ENCODE results near the gene OR9A4. TPM values are rescaled to one million over a fixed set of nuclear protein-coding genes. Genes with fewer than 3 reads are reported as not detected.

Gene OR9A4
- total and polyA plus RNA-seq, 2 experiments from 2014 or later = not detected

DNA sequence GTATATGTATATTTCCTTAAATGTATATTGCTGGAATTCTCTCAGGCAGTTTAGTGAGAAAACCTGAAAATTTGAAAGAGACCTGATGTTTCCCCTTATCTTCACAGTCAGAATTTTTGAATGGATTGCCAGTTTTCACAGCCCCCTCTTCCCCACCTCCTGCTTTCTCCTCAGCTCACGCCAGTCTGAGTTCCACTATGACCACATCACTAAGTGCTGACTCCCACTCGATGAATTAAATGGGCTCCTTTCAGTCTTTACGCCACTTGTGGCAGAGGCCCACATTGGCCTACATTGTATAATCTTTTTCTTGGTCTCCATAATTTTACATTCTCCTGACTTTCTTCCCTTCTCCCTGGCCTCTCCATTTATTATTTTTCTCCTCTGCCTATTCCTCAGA, 33.7 kb downstream of the OR9A4 start (continued):
- TF ChIP-seq, protein P1, sequence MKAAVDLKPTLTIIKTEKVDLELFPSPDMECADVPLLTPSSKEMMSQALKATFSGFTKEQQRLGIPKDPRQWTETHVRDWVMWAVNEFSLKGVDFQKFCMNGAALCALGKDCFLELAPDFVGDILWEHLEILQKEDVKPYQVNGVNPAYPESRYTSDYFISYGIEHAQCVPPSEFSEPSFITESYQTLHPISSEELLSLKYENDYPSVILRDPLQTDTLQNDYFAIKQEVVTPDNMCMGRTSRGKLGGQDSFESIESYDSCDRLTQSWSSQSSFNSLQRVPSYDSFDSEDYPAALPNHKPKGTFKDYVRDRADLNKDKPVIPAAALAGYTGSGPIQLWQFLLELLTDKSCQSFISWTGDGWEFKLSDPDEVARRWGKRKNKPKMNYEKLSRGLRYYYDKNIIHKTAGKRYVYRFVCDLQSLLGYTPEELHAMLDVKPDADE (IDR thresholded peaks at IDR 0.05) = no peak
- TF ChIP-seq ZNF114 (CRISPR knock-in tag; IDR thresholded peaks at IDR 0.05) (no peak), ZNF331 (CRISPR knock-in tag; IDR thresholded peaks at IDR 0.05; ENCODE audit: low read depth) (no peak), CREB1 (CRISPR knock-in tag; IDR thresholded peaks at IDR 0.05; ENCODE audit: low read depth) (no peak), NANOG (IDR thresholded peaks at IDR 0.05; ENCODE audit: borderline replicate concordance) (no peak), POLR2AphosphoS5 (IDR thresholded peaks at IDR 0.05; ENCODE audit: low read depth) (no peak), EZH2 (IDR thresholded peaks at IDR 0.05; ENCODE audit: low read depth, unreplicated experiment) (no peak), EZH2phosphoT487 (IDR thresholded peaks at IDR 0.05; ENCODE audit: unreplicated experiment) (no peak)
- TF ChIP-seq, protein P2, sequence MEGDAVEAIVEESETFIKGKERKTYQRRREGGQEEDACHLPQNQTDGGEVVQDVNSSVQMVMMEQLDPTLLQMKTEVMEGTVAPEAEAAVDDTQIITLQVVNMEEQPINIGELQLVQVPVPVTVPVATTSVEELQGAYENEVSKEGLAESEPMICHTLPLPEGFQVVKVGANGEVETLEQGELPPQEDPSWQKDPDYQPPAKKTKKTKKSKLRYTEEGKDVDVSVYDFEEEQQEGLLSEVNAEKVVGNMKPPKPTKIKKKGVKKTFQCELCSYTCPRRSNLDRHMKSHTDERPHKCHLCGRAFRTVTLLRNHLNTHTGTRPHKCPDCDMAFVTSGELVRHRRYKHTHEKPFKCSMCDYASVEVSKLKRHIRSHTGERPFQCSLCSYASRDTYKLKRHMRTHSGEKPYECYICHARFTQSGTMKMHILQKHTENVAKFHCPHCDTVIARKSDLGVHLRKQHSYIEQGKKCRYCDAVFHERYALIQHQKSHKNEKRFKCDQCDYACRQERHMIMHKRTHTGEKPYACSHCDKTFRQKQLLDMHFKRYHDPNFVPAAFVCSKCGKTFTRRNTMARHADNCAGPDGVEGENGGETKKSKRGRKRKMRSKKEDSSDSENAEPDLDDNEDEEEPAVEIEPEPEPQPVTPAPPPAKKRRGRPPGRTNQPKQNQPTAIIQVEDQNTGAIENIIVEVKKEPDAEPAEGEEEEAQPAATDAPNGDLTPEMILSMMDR (conservative IDR thresholded peaks at IDR 0.05; ENCODE audit: low read depth in 2 of 2) = no peak

DNA sequence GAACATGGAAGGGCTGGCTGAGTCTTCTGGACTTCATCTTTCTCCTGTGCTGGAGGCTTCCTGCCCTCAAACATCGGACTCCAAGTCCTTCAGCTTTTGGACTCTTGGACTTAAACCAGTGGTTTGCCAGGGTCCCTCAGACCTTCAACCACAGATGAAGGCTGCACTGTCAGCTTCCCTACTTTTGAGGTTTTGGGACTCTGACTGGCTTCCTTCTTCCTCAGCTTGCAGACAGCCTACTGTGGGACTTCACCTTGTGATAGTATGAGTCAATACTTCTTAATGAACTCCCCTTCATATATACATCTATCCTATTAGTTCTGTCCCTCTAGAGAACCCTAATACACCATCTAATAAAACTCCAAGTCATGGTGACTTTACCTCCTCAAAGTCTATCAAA, 34.6 kb downstream of the OR9A4 start:
- Mint-ChIP-seq H3K4me3 (no peak overlapping the region), H3K27me3 (ENCODE audit: insufficient read depth, low read depth, poor library complexity) (no peaks in the 10 kb centered on the region)
- peaks cover 10% of the 10 kb centered on the region for H3K9me2 ChIP-seq (ENCODE audit: insufficient read depth)

DNA sequence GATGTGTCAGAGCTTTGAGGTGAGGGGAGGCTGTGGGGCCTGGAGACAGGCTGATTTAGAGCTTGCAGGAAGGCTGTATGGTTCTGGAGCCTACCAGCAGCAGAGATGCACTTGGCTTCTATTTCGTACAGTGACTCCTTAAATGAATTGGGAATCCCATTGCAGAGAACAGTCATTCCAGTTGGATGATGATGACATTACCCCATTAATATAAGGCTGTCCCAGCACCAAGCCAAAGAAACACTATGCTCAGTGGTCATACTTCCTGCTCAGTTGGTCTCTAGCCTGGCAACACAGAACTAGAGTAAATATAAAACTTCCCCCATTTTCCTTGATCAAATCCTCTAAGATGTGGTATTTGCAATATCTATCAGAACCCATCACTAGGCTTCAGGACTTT, 36.3 kb downstream of the OR9A4 start:
- Histone ChIP-seq H3K4me1 (ENCODE audit: insufficient read depth) (0 out of 2 replicates have a peak, but pooled peaks cover 13% of the 10 kb centered on the region), H4K20me1 (replicated peaks; ENCODE audit: insufficient read depth) (no peaks in the 10 kb centered on the region), H3K27ac (ENCODE audit: low read depth) (no peak overlapping the region), H3K36me3 (ENCODE audit: insufficient read depth) (no peaks in the 10 kb centered on the region), H3K27me3 (ENCODE audit: insufficient read depth) (no peaks in the 10 kb centered on the region), H2AFZ (no peak overlapping the region), H3K79me2 (replicated peaks; ENCODE audit: insufficient read depth) (no peaks in the 10 kb centered on the region), H3F3A (replicated peaks; ENCODE audit: low read depth) (no peaks in the 10 kb centered on the region), H3K4me3 (no peak overlapping the region), H3K9me2 (ENCODE audit: insufficient read depth) (peaks cover 4% of the 10 kb centered on the region; the same call in 1 of the 2 replicates), H3K4me2 (no peak overlapping the region)
- no peak for DNase-seq (ENCODE audit: low spot score)
- Mint-ChIP-seq H3K4me3 (no peak overlapping the region), H3K27me3 (ENCODE audit: insufficient read depth, low read depth, poor library complexity) (no peaks in the 10 kb centered on the region), H3K9me3 (no peaks in the 10 kb centered on the region; the same call in 2 of the 3 replicates), H3K27ac (no peak overlapping the region), H3K36me3 (ENCODE audit: low read depth) (no peaks in the 10 kb centered on the region), H3K4me1 (peaks cover 9% of the 10 kb centered on the region)
- no peak for ATAC-seq
- no peak for TF ChIP-seq ZNF114 (CRISPR knock-in tag; IDR thresholded peaks at IDR 0.05)
- no peak for TF ChIP-seq POLR2AphosphoS5 (IDR thresholded peaks at IDR 0.05; ENCODE audit: low read depth)
- no peak for TF ChIP-seq EZH2phosphoT487 (IDR thresholded peaks at IDR 0.05; ENCODE audit: unreplicated experiment)
- TF ChIP-seq, protein P3, sequence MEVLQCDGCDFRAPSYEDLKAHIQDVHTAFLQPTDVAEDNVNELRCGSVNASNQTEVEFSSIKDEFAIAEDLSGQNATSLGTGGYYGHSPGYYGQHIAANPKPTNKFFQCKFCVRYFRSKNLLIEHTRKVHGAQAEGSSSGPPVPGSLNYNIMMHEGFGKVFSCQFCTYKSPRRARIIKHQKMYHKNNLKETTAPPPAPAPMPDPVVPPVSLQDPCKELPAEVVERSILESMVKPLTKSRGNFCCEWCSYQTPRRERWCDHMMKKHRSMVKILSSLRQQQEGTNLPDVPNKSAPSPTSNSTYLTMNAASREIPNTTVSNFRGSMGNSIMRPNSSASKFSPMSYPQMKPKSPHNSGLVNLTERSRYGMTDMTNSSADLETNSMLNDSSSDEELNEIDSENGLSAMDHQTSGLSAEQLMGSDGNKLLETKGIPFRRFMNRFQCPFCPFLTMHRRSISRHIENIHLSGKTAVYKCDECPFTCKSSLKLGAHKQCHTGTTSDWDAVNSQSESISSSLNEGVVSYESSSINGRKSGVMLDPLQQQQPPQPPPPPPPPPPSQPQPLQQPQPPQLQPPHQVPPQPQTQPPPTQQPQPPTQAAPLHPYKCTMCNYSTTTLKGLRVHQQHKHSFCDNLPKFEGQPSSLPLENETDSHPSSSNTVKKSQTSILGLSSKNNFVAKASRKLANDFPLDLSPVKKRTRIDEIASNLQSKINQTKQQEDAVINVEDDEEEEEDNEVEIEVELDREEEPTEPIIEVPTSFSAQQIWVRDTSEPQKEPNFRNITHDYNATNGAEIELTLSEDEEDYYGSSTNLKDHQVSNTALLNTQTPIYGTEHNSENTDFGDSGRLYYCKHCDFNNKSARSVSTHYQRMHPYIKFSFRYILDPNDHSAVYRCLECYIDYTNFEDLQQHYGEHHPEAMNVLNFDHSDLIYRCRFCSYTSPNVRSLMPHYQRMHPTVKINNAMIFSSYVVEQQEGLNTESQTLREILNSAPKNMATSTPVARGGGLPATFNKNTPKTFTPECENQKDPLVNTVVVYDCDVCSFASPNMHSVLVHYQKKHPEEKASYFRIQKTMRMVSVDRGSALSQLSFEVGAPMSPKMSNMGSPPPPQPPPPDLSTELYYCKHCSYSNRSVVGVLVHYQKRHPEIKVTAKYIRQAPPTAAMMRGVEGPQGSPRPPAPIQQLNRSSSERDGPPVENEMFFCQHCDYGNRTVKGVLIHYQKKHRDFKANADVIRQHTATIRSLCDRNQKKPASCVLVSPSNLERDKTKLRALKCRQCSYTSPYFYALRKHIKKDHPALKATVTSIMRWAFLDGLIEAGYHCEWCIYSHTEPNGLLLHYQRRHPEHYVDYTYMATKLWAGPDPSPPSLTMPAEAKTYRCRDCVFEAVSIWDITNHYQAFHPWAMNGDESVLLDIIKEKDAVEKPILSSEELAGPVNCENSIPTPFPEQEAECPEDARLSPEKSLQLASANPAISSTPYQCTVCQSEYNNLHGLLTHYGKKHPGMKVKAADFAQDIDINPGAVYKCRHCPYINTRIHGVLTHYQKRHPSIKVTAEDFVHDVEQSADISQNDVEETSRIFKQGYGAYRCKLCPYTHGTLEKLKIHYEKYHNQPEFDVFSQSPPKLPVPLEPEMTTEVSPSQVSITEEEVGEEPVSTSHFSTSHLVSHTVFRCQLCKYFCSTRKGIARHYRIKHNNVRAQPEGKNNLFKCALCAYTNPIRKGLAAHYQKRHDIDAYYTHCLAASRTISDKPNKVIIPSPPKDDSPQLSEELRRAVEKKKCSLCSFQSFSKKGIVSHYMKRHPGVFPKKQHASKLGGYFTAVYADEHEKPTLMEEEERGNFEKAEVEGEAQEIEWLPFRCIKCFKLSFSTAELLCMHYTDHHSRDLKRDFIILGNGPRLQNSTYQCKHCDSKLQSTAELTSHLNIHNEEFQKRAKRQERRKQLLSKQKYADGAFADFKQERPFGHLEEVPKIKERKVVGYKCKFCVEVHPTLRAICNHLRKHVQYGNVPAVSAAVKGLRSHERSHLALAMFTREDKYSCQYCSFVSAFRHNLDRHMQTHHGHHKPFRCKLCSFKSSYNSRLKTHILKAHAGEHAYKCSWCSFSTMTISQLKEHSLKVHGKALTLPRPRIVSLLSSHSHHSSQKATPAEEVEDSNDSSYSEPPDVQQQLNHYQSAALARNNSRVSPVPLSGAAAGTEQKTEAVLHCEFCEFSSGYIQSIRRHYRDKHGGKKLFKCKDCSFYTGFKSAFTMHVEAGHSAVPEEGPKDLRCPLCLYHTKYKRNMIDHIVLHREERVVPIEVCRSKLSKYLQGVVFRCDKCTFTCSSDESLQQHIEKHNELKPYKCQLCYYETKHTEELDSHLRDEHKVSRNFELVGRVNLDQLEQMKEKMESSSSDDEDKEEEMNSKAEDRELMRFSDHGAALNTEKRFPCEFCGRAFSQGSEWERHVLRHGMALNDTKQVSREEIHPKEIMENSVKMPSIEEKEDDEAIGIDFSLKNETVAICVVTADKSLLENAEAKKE (CRISPR knock-in tag; IDR thresholded peaks at IDR 0.05) = no peak
- no peak for TF ChIP-seq JUNB (IDR thresholded peaks at IDR 0.05; ENCODE audit: unreplicated experiment)

More for the DNA sequence above, 34.6 kb downstream of the OR9A4 start:
- Mint-ChIP-seq H3K27ac (no peak overlapping the region), H3K9me3 (no peaks in the 10 kb centered on the region; the same call in 2 of the 3 replicates), H3K4me1 (peaks cover 9% of the 10 kb centered on the region), H3K36me3 (ENCODE audit: low read depth) (no peaks in the 10 kb centered on the region)
- TF ChIP-seq NANOG (IDR thresholded peaks at IDR 0.05; ENCODE audit: borderline replicate concordance) (no peak), ZNF331 (CRISPR knock-in tag; IDR thresholded peaks at IDR 0.05; ENCODE audit: low read depth) (no peak), JUNB (IDR thresholded peaks at IDR 0.05; ENCODE audit: unreplicated experiment) (no peak)
- H4K20me1 ChIP-seq (replicated peaks; ENCODE audit: insufficient read depth) = no peaks in the 10 kb centered on the region
- no peaks in the 10 kb centered on the region for H3K36me3 ChIP-seq (ENCODE audit: insufficient read depth)
- DNase-seq (ENCODE audit: low spot score) = no peak
- 0 out of 2 replicates have a peak, but pooled peaks cover 13% of the 10 kb centered on the region for H3K4me1 ChIP-seq (ENCODE audit: insufficient read depth)
- H3K4me2 ChIP-seq = no peak overlapping the region
- no peak overlapping the region for H2AFZ ChIP-seq
- no peak overlapping the region for H3K27ac ChIP-seq (ENCODE audit: low read depth)
- no peaks in the 10 kb centered on the region for H3K79me2 ChIP-seq (replicated peaks; ENCODE audit: insufficient read depth)
- H3K27me3 ChIP-seq (ENCODE audit: insufficient read depth) = no peaks in the 10 kb centered on the region
- no peak for ATAC-seq
- H3F3A ChIP-seq (replicated peaks; ENCODE audit: low read depth) = no peaks in the 10 kb centered on the region
- no peak overlapping the region for H3K4me3 ChIP-seq

All from GM23338 (cell line).